ENCODE results near the gene UGT8. TPM values are rescaled to one million over a fixed set of nuclear protein-coding genes. Genes with fewer than 3 reads are reported as not detected.

The UGT8 gene
- total and polyA plus RNA-seq, 9 donors: 0.04 to 4.5 (median 0.60) TPM; not detected in 2

DNA sequence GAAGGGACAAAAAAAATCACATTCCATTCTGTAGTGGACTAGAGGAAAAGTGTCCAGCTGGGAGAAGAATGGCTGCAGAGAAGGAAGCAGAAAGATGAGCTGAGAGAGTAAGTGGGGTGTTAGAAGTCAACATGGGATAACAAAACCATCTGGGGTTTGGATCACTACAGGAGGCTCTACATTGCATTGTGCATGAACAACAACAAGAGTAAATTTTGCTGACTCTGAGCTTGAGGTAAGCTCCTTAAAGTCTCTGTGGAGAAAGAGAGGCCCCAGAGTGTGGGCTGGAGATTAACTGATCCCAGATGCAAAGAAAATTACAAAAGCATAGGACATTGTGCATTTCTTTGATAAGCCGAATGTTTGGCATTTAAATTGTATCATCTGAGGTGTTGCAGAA lies 128.9 kb downstream of the UGT8 start:
- H3K27me3 ChIP-seq: no peaks in the 10 kb centered on the region
- H3K9me3 ChIP-seq: no peaks in the 10 kb centered on the region
- no peak overlapping the region for H3K4me3 ChIP-seq
- no peak for DNase-seq
- TF ChIP-seq, protein P1, sequence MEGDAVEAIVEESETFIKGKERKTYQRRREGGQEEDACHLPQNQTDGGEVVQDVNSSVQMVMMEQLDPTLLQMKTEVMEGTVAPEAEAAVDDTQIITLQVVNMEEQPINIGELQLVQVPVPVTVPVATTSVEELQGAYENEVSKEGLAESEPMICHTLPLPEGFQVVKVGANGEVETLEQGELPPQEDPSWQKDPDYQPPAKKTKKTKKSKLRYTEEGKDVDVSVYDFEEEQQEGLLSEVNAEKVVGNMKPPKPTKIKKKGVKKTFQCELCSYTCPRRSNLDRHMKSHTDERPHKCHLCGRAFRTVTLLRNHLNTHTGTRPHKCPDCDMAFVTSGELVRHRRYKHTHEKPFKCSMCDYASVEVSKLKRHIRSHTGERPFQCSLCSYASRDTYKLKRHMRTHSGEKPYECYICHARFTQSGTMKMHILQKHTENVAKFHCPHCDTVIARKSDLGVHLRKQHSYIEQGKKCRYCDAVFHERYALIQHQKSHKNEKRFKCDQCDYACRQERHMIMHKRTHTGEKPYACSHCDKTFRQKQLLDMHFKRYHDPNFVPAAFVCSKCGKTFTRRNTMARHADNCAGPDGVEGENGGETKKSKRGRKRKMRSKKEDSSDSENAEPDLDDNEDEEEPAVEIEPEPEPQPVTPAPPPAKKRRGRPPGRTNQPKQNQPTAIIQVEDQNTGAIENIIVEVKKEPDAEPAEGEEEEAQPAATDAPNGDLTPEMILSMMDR (IDR thresholded peaks at IDR 0.05): no peak
- TF ChIP-seq EP300 (IDR thresholded peaks at IDR 0.05) (no peak), POLR2A (IDR thresholded peaks at IDR 0.05) (no peak)
- H3K36me3 ChIP-seq: no peaks in the 10 kb centered on the region
- no peak overlapping the region for H3K27ac ChIP-seq
- no peaks in the 10 kb centered on the region for H3K4me1 ChIP-seq (ENCODE audit: insufficient read depth)
- WGBS, 3 donors: 0% methylated on average over 1 of the region's 1 CpG
- intact Hi-C loops (cut with DNase I): no loop called here

MicroRNAs encoded within 50 kb of the gene (microRNA counts, 767-probe panel; counts per million panel counts)
- microRNA hsa-miR-577: 530 counts per million, percentile 78 among the panel's probes with 10 or more counts

Small RNAs within 50 kb of the gene (microRNA-seq; reads per million reads assigned to microRNA genes)
- gene MIR577: 0 to 0.16 (median 0) reads per million in 3 donors

Small RNAs within 50 kb of the gene (small RNA-seq; reads per million reads assigned to genes)
- not detected for gene MIR577

Data from ovary (tissue), 9 donors.